Stimulated activated CD4-positive, alpha-beta T cell treated with anti-CD3 and anti-CD28 coated beads, Interleukin-2, amount 100 ng/mL, for 48 hours (primary cell): Measurements from ENCODE around the gene CLSTN1.
"Not testable (repeated sequence)": the region's sequence is repeated elsewhere in the genome, so short reads cannot be mapped to it uniquely, and the experiment has no call there.

Experiments
- DNase-seq, 2 donors: peaks; one replicate each; pipeline ENCODE4 v3.0.0-alpha.2; 2020

CLSTN1 gene

DNA sequence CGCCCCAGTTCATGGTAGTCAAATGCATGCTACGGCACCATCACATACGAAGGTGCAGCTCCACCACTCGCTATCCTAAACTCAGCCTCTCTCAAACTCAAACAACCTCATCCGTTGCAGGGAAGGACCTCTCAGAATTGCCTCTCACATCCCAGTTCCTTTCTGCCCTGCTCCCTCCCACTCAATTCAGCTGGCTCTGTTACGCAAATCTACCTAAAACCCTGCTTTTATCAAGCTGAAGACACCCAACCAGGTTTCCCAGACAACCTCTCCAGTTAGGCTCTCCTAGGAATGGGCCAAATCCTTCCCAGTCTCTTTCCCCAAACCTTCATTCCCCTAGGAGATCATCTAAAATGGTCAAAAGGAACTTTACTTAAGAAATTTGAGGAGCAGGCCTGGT is 62.9 kb downstream of the CLSTN1 start:
- DNase-seq: no peak

GRCh38 chr1:9759939-9760338 is 63.8 kb downstream of the CLSTN1 start:
- no peak for DNase-seq

DNA sequence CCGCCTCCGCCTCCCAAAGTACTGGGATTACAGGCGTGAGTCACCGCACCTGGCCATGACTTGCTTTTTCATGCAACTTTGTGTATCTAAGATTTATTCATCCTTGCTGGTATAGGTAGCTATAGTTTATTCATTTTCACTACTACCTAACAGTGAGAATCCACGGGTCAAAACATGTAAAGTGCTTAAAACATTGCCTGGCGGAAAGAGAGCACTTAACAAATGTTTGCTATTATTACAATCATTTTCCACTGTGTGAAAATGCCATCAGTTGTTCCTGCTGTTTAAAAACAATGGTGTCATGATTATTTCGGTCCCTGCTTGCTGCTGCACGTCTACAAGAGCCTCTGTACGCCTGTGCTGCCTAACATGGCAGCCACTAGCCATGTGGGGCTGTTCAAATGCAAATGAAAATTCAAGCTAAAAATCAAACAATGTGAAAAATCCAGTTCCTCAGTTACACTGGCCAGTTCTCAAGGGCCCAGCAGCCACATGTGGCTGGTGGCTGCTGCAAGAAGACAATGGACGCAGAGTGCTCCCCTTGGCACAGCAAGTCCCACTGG is 65.1 kb downstream of the CLSTN1 start:
- no peak for DNase-seq

- DNase-seq: no peak
Measured at GRCh38 chr1:9755441-9755995, 68.2 kb downstream of the CLSTN1 start.

- DNase-seq: no peak
Measured at GRCh38 chr1:9753121-9753531, 70.6 kb downstream of the CLSTN1 start.

DNA sequence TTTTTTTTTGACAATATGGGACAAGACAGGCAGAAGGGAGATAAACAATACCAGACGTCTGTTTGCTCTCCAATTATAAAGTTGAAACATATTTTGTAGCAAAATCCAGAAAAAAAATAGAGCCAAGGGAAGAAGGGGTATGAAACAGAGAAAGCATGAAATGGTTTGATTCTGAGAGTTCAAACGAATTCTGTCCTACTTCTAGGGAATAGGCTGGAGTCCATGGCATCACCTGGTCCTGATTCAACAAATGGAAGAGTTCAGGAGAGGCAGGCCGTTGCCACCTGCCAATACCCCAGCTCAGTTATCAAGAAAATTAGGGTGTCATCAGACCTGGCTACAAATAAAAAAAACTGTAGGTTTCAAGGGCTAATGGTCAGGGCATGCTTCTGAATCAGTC is 71.8 kb downstream of the CLSTN1 start:
- no peak for DNase-seq

DNA sequence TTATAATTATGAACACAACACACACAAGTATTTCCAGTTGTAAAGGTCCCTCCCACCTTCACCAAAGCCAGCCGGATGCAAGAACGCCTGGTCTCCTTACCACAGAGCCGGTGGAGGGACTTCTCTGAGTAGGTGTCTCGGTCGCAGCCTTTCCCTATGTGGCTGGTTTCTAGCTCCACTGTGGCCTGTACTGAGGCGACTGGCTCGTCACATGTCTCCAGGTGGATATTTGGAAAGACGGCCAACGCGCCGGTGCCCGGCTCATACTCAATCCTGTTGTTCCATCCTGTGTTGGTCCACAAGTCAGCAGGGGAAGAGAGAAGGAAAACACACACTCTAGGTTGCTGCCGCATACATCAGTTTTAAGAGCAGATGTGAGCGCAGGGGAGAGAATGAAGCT is 74.4 kb downstream of the CLSTN1 start:
- no peak for DNase-seq

DNA sequence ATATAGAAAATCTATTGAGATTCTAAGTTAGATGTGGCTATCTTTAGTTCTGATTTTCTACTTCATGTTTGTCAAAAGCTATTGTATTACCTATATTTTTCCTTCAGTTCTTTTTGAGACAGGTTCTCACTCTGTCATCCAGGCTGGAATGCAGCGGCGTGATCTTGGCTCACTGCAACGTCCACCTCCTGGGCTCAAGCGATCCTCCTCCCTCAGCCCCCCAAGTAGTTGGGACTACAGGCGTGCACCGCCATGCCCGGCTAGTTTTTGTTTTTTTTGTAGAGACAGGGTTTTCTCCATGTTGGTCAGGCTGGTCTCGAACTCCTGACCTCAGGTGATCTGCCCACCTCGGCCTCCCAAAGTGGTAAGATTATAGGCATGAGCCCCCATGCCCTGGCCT is 75.4 kb downstream of the CLSTN1 start:
- not testable (repeated sequence) for DNase-seq

GRCh38 chr1:9746651-9747050 is 77.1 kb downstream of the CLSTN1 start:
- DNase-seq: no peak

DNA sequence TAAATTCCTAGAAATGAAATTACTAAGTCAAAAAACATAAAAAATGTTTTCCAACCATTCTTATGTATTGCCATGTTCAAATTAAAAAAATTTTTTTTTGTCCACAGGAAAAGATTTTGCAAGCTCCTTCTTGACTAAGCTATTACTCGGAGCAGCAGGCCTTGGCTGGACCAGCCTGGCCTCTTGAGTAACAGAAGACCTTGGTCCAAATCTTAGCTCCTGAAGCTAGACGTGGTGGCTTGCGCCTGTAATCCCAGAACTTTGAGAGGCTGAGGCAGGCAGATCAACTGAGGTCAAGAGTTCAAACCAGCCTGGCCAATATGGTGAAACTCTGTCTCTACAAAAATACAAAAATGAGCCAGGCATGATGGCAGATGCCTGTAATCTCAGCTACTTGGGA is 77.6 kb downstream of the CLSTN1 start:
- DNase-seq: no peak

GRCh38 chr1:9744106-9744799 is 79.5 kb downstream of the CLSTN1 start:
- no peak for DNase-seq

DNA sequence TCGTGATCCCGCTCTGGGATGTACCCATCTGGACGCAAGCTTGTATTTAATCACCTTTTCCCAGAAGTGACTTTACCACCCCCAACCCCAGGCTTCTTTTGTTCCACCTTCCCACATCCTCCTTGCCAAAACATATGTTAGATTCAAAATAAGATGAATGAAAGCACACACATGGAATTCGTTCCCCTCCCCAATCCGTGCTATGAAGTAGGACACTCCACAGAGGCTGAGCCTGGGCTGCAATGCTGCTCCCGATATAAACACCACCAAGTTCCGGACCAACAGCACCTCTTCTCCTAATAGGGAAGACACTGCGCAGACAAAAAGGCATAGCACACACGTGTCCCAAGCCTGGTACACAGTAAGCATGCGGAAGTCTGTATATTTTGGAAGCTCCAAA is 86.1 kb downstream of the CLSTN1 start:
- no peak for DNase-seq

DNA sequence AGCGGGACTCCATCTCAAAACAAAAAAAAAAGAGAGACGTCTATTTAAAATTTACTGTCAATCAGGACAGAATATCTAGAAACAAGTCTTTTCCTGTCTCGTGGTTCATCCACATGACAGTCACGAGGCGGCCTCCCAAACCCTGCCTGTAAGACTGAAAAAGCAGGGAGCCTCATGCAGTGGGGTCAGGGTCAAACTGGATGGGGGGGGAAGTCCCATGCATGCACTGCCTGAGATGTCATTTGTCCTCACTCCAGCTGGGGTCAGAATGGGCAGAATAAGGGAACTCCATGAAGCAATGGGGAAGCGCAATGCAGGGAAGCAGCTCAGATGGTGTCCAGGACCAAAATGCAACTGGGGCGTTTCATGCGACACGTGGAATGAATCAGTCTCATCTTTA is 86.7 kb downstream of the CLSTN1 start:
- no peak for DNase-seq

GRCh38 chr1:9736241-9736640 is 87.5 kb downstream of the CLSTN1 start:
- no peak for DNase-seq

- no peak for DNase-seq
Measured at GRCh38 chr1:9735800-9736199, 88.0 kb downstream of the CLSTN1 start.

- DNase-seq: no peak
Measured at GRCh38 chr1:9733160-9733789, 90.5 kb downstream of the CLSTN1 start.

GRCh38 chr1:9732123-9732971 is 91.4 kb downstream of the CLSTN1 start:
- no peak for DNase-seq

GRCh38 chr1:9731561-9731960 is 92.2 kb downstream of the CLSTN1 start:
- DNase-seq: no peak

GRCh38 chr1:9731051-9731537 is 92.7 kb downstream of the CLSTN1 start:
- no peak for DNase-seq

- DNase-seq: no peak
Measured at GRCh38 chr1:9730096-9730901, 93.5 kb downstream of the CLSTN1 start.

- DNase-seq: no peak
Measured at GRCh38 chr1:9729523-9729922, 94.2 kb downstream of the CLSTN1 start.
